Endothelial cell of umbilical vein (primary cell): ENCODE measurements around the gene ALK. TPM values are rescaled to one million over a fixed set of nuclear protein-coding genes. Genes with fewer than 3 reads are reported as not detected.

Experiments
- BruUV-seq: library from RNA; stranded (reverse); fragments of 400-500 nt; replicated peaks from 2 replicates; lab custom pipeline; 2021; lab: Mats Ljungman, UMichigan
- CTCF ChIA-PET: fragments of 300-600, 350-600 bp; sonication (Branson Sonifier 250); formaldehyde crosslinking; loops from one replicate; lab custom pipeline; 2021; ENCODE audit warnings: antibody characterized with exemption, inconsistent platforms; lab: Charles Lee
- POLR2A ChIA-PET: fragments of 300-600, 350-600 bp; sonication (Branson Sonifier 250); formaldehyde crosslinking; loops from one replicate; lab custom pipeline; 2021; ENCODE audit warnings: antibody characterized with exemption, inconsistent platforms; lab: Charles Lee
- DNase-seq: peaks from one replicate; pipeline ENCODE4 v3.0.0-alpha.2; 2011; ENCODE audit warnings: low read depth, low spot score
- FAIRE-seq: peaks from 2 replicates; lab custom pipeline; 2011; peaks lifted over from hg19 to GRCh38; lab: Jason Lieb, UNC
- H2AFZ ChIP-seq: 2 replicates; pipeline ENCODE4 v1.6.0; 2012; ENCODE audit warnings: low read depth, low read length, control low read depth, inconsistent platforms
- H3K27ac ChIP-seq: 2 replicates; pipeline ENCODE4 v1.5.1; 2011; ENCODE audit warnings: low read depth, mild to moderate bottlenecking, control low read depth, low read length, moderate library complexity; ENCODE audit not compliant: insufficient read depth
- H3K27me3 ChIP-seq, 2 experiments: 2 replicates each; pipeline versions ENCODE4 v1.6.0 to v1.6.1; 2011; ENCODE audit warnings: low read length in 2 of 2, mixed read lengths in 1 of 2; ENCODE audit not compliant: control insufficient read depth in 2 of 2, insufficient read depth in 2 of 2
- H3K36me3 ChIP-seq, 2 experiments: 2 replicates in 1 of 2; 3 replicates in 1 of 2; pipeline ENCODE4 v1.5.1; 2011; ENCODE audit warnings: low read length in 2 of 2, mild to moderate bottlenecking in 1 of 2, moderate library complexity in 1 of 2; ENCODE audit not compliant: control insufficient read depth in 2 of 2, insufficient read depth in 2 of 2; ENCODE audit errors: extremely low read depth in 1 of 2
- H3K4me1 ChIP-seq: 3 replicates; pipeline ENCODE4 v1.5.1; 2011; ENCODE audit warnings: mild to moderate bottlenecking, low read length; ENCODE audit not compliant: control insufficient read depth, insufficient read depth; ENCODE audit errors: extremely low read depth
- H3K4me2 ChIP-seq: 2 replicates; pipeline ENCODE4 v1.6.1; 2011; ENCODE audit warnings: low read length, control low read depth, mixed read lengths; ENCODE audit not compliant: insufficient read depth
- H3K4me3 ChIP-seq, 3 experiments: fragments of 200-600 bp in 1 of 3; sonication (generic), shearing (Covaris generic) in 1 of 3; replicated peaks in 1 of 3; 2 replicates each; pipeline ENCODE4 v1.5.1; 2011 to 2016; ENCODE audit warnings: control low read depth in 3 of 3, low read length in 3 of 3, mild to moderate bottlenecking in 2 of 3, inconsistent platforms in 1 of 3, low read depth in 1 of 3, moderate library complexity in 1 of 3; ENCODE audit not compliant: insufficient read depth in 1 of 3
- H3K79me2 ChIP-seq: 2 replicates; pipeline ENCODE4 v1.6.0; 2012; ENCODE audit warnings: low read length, inconsistent platforms; ENCODE audit not compliant: control insufficient read depth, insufficient read depth
- H3K9ac ChIP-seq: replicated peaks from 2 replicates; pipeline ENCODE3; 2011; ENCODE audit warnings: low read length, control low read depth; ENCODE audit not compliant: insufficient read depth; ENCODE audit errors: extremely low read depth
- H3K9me1 ChIP-seq: replicated peaks from 3 replicates; pipeline ENCODE4 v1.6.0; 2011; ENCODE audit warnings: mild to moderate bottlenecking, low read length; ENCODE audit not compliant: control insufficient read depth, insufficient read depth; ENCODE audit errors: extremely low read depth
- H3K9me3 ChIP-seq: replicated peaks from 2 replicates; pipeline ENCODE4 v1.5.1; 2012; ENCODE audit warnings: low read length, inconsistent platforms; ENCODE audit not compliant: control insufficient read depth, insufficient read depth
- H4K20me1 ChIP-seq: replicated peaks from 2 replicates; pipeline ENCODE3; 2011; ENCODE audit warnings: mild to moderate bottlenecking, low read length; ENCODE audit not compliant: control insufficient read depth, insufficient read depth; ENCODE audit errors: extremely low read depth
- CTCF ChIP-seq, 2 donors: IDR thresholded peaks; 1 replicate in 1 of 2; 2 replicates in 1 of 2; pipeline ENCODE4 v1.5.1; 2011; ENCODE audit warnings: low read length in 2 of 2, mild to moderate bottlenecking in 2 of 2, moderate library complexity in 2 of 2, control low read depth in 1 of 2, inconsistent platforms in 1 of 2, low read depth in 1 of 2; ENCODE audit not compliant: insufficient read depth in 1 of 2; ENCODE audit errors: extremely low read depth in 1 of 2
- EZH2 ChIP-seq: IDR thresholded peaks from 2 replicates; pipeline ENCODE4 v1.6.1; 2012; ENCODE audit warnings: borderline replicate concordance, low read depth, mild to moderate bottlenecking, moderate library complexity, low read length, inconsistent platforms; ENCODE audit not compliant: severe bottlenecking
- FOS ChIP-seq: IDR thresholded peaks from 2 replicates; pipeline ENCODE4 v1.6.1; 2011; ENCODE audit warnings: mild to moderate bottlenecking, low read length, moderate library complexity, borderline replicate concordance; ENCODE audit not compliant: insufficient read depth
- GATA2 ChIP-seq: IDR thresholded peaks from 2 replicates; pipeline ENCODE4 v1.7.0; 2011; ENCODE audit warnings: low read depth, mild to moderate bottlenecking, moderate library complexity, mixed read lengths, low read length; ENCODE audit not compliant: insufficient read length, insufficient read depth
- JUN ChIP-seq: IDR thresholded peaks from 2 replicates; pipeline ENCODE4 v1.6.1; 2011; ENCODE audit warnings: borderline replicate concordance, low read depth; ENCODE audit not compliant: insufficient read length, insufficient read depth
- MAX ChIP-seq: IDR thresholded peaks from 2 replicates; pipeline ENCODE4 v1.6.1; 2011; ENCODE audit not compliant: insufficient read depth, insufficient read length
- MYC ChIP-seq: IDR thresholded peaks from one replicate; pipeline ENCODE4 v1.6.1; 2011; ENCODE audit warnings: mild to moderate bottlenecking, low read depth, low read length
- POLR2A ChIP-seq: IDR thresholded peaks from 2 replicates; pipeline ENCODE4 v1.6.1; 2012; ENCODE audit warnings: low read depth, mild to moderate bottlenecking, control low read depth, low read length
- POLR2AphosphoS5 ChIP-seq: IDR thresholded peaks from 2 replicates; pipeline ENCODE4 v1.6.1; 2012; ENCODE audit warnings: low read depth, mild to moderate bottlenecking, control low read depth, low read length, moderate library complexity; ENCODE audit not compliant: insufficient read depth
- dilution Hi-C: fragments of 300-500 bp; cut with MboI; formaldehyde crosslinking; loops from one replicate; pipeline ENCODE4 v1.15.0; 2019; ENCODE audit warnings: low sequenced_read_pairs; ENCODE audit not compliant: extremely low pct_ligation_motif_present
- intact Hi-C: fragments of 100-400 bp; cut with micrococcal nuclease; formaldehyde crosslinking; loops from one replicate; pipeline ENCODE4 v1.10.0; 2022
- polyA plus RNA-seq, 4 experiments: library from polyadenylated mRNA; depleted of rRNA in 3 of 4; stranded (reverse) in 3 of 4; unstranded in 1 of 4; fragments of >200 nt; gene quantifications; 2 replicates each; pipeline versions ENCODE4 v1.2.1 to v1.2.3, GENCODE V29; 2011 to 2012; ENCODE audit warnings: missing spikeins in 1 of 4
- total RNA-seq: library from RNA; stranded (reverse); gene quantifications from 2 replicates; pipeline ENCODE4 v1.2.3, GENCODE V29; 2021

The ALK gene
- total and polyA plus RNA-seq, 2 donors (not counting 3 experiments of a cell fraction or from before 2014, with no cell fraction given) = not detected

GRCh38 chr2:29797916-29798315, 123.5 kb downstream of the ALK start:
- H2AFZ ChIP-seq = no peak overlapping the region
- H4K20me1 ChIP-seq = no peaks in the 10 kb centered on the region
- DNase-seq = no peak
- H3K27me3 ChIP-seq = no peaks in the 10 kb centered on the region
- H3K4me3 ChIP-seq = no peak overlapping the region
- no peaks in the 10 kb centered on the region for H3K79me2 ChIP-seq
- peaks cover 3% of the 10 kb centered on the region for H3K9me3 ChIP-seq
- TF ChIP-seq JUN (no peak), POLR2AphosphoS5 (no peak), EZH2 (no peak), GATA2 (no peak), MYC (no peak), MAX (no peak), CTCF (IDR thresholded peaks at IDR 0.05; ENCODE audit: extremely low read depth in 1 of 2, insufficient read depth in 1 of 2, low read depth in 1 of 2, low read length in 2 of 2) (no peak), FOS (no peak), POLR2A (no peak)
- no peak overlapping the region for H3K27ac ChIP-seq
- no peak overlapping the region for H3K4me2 ChIP-seq
- intact Hi-C loops (no loop called here), dilution Hi-C loops (no loop called here)
- no TSS peak for BruUV-seq
- FAIRE-seq = no peak
- ChIA-PET POLR2A (no interaction called here), CTCF (no interaction called here)
- no peaks in the 10 kb centered on the region for H3K36me3 ChIP-seq
- no peaks in the 10 kb centered on the region for H3K9me1 ChIP-seq
- no peaks in the 10 kb centered on the region for H3K4me1 ChIP-seq
- no peak overlapping the region for H3K9ac ChIP-seq
